ENCODE data around the gene CRCP. TPM values are rescaled to one million over a fixed set of nuclear protein-coding genes. Genes with fewer than 3 reads are reported as not detected.

The CRCP gene
- total RNA-seq, 1 experiment from 2014 or later, result 48.2 TPM

DNA sequence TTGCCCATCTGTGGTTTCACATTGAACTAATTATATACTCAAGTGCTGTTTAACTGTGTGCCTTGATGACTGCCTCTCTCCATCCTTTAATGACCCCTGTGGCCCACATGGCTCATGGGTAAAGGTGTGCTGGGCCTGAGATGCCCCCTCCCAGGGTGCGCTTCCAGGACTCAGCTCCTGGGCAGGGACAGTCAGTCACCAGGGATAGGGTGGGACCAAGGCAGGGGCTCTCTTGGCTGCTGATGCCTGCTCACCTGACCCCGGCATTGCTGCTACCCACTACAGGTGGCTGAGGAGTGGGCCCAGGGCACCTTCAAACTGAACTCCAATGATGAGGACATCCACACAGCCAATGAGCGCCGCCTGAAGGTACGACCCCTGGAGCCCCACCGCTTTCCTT is 32.6 kb upstream of the CRCP start:
- no TSS peak for BruUV-seq (replicated peaks)
- Mint-ChIP-seq H3K4me1 (ENCODE audit: low read depth, unreplicated experiment) (no peaks in the 10 kb centered on the region), H3K9me3 (ENCODE audit: unreplicated experiment) (no peaks in the 10 kb centered on the region), H3K36me3 (ENCODE audit: insufficient read depth, unreplicated experiment) (peaks cover 27% of the 10 kb centered on the region), H3K27ac (ENCODE audit: unreplicated experiment) (no peak overlapping the region), H3K4me3 (ENCODE audit: unreplicated experiment) (no peak overlapping the region), H3K27me3 (ENCODE audit: insufficient read depth, unreplicated experiment) (no peaks in the 10 kb centered on the region)
- Histone ChIP-seq H3K36me3 (ENCODE audit: control insufficient read depth, insufficient read depth, low read length) (peaks cover 1% of the 10 kb centered on the region; the same call in 1 of the 2 replicates), H3K9me3 (no peaks in the 10 kb centered on the region), H3K4me3 (ENCODE audit: low read depth, low read length) (no peak overlapping the region), H3K4me1 (peaks cover 2% of the 10 kb centered on the region), H3K27me3 (replicated peaks; ENCODE audit: control insufficient read depth, insufficient read depth, low read length) (no peaks in the 10 kb centered on the region)
- DNase-seq, result no peak
- POLR2A ChIA-PET, result no interaction called here
- TF ChIP-seq, protein P1, sequence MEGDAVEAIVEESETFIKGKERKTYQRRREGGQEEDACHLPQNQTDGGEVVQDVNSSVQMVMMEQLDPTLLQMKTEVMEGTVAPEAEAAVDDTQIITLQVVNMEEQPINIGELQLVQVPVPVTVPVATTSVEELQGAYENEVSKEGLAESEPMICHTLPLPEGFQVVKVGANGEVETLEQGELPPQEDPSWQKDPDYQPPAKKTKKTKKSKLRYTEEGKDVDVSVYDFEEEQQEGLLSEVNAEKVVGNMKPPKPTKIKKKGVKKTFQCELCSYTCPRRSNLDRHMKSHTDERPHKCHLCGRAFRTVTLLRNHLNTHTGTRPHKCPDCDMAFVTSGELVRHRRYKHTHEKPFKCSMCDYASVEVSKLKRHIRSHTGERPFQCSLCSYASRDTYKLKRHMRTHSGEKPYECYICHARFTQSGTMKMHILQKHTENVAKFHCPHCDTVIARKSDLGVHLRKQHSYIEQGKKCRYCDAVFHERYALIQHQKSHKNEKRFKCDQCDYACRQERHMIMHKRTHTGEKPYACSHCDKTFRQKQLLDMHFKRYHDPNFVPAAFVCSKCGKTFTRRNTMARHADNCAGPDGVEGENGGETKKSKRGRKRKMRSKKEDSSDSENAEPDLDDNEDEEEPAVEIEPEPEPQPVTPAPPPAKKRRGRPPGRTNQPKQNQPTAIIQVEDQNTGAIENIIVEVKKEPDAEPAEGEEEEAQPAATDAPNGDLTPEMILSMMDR (IDR thresholded peaks at IDR 0.05; ENCODE audit: insufficient read depth in 1 of 2, low read depth in 1 of 2, low read length in 1 of 2, severe bottlenecking in 1 of 2, unreplicated experiment in 1 of 2), result no peak
- intact Hi-C loops (cut with micrococcal nuclease; ENCODE audit: unreplicated experiment), result no loop called here
- CTCF ChIA-PET, result interaction anchor here (0.6 kb wide), 1 partner anchor 27 kb away, joined by 9 read pairs; no protein-coding TSS in a partner anchor

DNA sequence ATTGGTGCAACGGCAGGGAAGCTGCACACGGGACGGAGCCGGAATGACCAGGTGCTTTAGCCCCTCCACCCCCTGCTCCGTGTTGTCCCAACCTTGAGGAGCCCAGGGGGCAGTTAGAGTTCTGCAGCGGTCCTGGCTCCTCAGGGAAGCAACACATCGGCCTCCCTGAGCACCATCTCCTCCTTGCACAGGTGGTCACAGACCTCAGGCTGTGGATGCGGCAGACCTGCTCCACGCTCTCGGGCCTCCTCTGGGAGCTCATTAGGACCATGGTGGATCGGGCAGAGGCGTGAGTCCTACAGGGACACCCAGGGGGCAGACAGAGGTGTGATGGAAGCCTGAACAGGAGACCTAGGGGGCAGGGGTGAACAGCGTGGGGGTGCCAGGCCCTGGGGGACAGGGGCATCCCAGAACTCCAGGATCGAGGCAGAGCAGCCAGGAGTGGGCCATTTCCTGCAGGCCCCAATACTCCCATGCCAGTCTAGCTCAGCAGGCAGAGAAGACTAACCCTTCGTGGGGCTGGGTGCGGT is 31.7 kb upstream of the CRCP start:
- H3K27me3 ChIP-seq (replicated peaks; ENCODE audit: control insufficient read depth, insufficient read depth, low read length), result no peaks in the 10 kb centered on the region
- TF ChIP-seq, protein P1 (IDR thresholded peaks at IDR 0.05; ENCODE audit: insufficient read depth in 1 of 2, low read depth in 1 of 2, low read length in 1 of 2, severe bottlenecking in 1 of 2, unreplicated experiment in 1 of 2), result no peak
- Mint-ChIP-seq H3K4me1 (ENCODE audit: low read depth, unreplicated experiment) (no peaks in the 10 kb centered on the region), H3K4me3 (ENCODE audit: unreplicated experiment) (no peak overlapping the region), H3K9me3 (ENCODE audit: unreplicated experiment) (no peaks in the 10 kb centered on the region), H3K36me3 (ENCODE audit: insufficient read depth, unreplicated experiment) (peaks cover 27% of the 10 kb centered on the region), H3K27me3 (ENCODE audit: insufficient read depth, unreplicated experiment) (no peaks in the 10 kb centered on the region), H3K27ac (ENCODE audit: unreplicated experiment) (no peak overlapping the region)
- no TSS peak for BruUV-seq (replicated peaks)
- intact Hi-C loops (cut with micrococcal nuclease; ENCODE audit: unreplicated experiment), result no loop called here
- ChIA-PET CTCF (interaction anchor here (0.6 kb wide), 2 partner anchors 26 to 147 kb away, joined by 3 to 9 read pairs; no protein-coding TSS in a partner anchor), POLR2A (no interaction called here)
- H3K9me3 ChIP-seq, result no peaks in the 10 kb centered on the region
- H3K4me1 ChIP-seq, result no peaks in the 10 kb centered on the region
- no peaks in the 10 kb centered on the region; the same call in 1 of the 2 replicates for H3K36me3 ChIP-seq (ENCODE audit: control insufficient read depth, insufficient read depth, low read length)
- no peak for DNase-seq
- no peak overlapping the region for H3K4me3 ChIP-seq (ENCODE audit: low read depth, low read length)

DNA sequence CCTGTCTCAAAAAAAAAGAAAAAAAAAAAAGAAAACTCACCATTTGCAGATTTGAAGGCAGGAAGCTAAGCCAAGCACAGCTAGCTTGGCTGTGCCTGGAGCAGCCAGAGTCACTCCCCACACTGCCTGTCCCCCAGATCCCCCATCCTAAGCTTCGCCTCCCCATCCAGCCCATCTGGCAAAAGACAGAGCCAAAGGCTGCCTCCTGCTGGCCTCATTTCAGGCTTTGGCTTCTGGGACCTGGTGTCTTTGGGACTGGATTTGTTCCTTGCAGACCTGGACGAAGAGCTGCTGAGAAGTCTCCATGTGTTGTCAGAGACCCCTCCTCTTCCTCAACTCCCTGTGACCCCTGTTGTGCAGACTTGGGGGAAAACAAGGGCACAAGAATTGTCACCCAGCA is 31.0 kb upstream of the CRCP start:
- ChIA-PET POLR2A (interaction anchor here (1.4 kb wide), 1 partner anchor 8 kb away, joined by 10 read pairs; the partner anchor contains the start of gene ASL), CTCF (interaction anchor here (0.6 kb wide), 2 partner anchors 147 to 696 kb away, joined by 3 read pairs; no protein-coding TSS in a partner anchor)
- TF ChIP-seq, protein P1 (IDR thresholded peaks at IDR 0.05; ENCODE audit: insufficient read depth in 1 of 2, low read depth in 1 of 2, low read length in 1 of 2, severe bottlenecking in 1 of 2, unreplicated experiment in 1 of 2), result no peak
- H3K9me3 Mint-ChIP-seq (ENCODE audit: unreplicated experiment), result no peaks in the 10 kb centered on the region
- intact Hi-C loops (cut with micrococcal nuclease; ENCODE audit: unreplicated experiment), result no loop called here
- Histone ChIP-seq H3K4me1 (no peaks in the 10 kb centered on the region), H3K27me3 (replicated peaks; ENCODE audit: control insufficient read depth, insufficient read depth, low read length) (no peaks in the 10 kb centered on the region), H3K9me3 (no peaks in the 10 kb centered on the region), H3K36me3 (ENCODE audit: control insufficient read depth, insufficient read depth, low read length) (no peaks in the 10 kb centered on the region; the same call in 1 of the 2 replicates), H3K4me3 (ENCODE audit: low read depth, low read length) (no peak overlapping the region)
- H3K4me3 Mint-ChIP-seq (ENCODE audit: unreplicated experiment), result no peak overlapping the region
- no TSS peak for BruUV-seq (replicated peaks)
- H3K27ac Mint-ChIP-seq (ENCODE audit: unreplicated experiment), result no peak overlapping the region
- no peaks in the 10 kb centered on the region for H3K4me1 Mint-ChIP-seq (ENCODE audit: low read depth, unreplicated experiment)
- no peak for DNase-seq
- H3K27me3 Mint-ChIP-seq (ENCODE audit: insufficient read depth, unreplicated experiment), result no peaks in the 10 kb centered on the region
- peaks cover 27% of the 10 kb centered on the region for H3K36me3 Mint-ChIP-seq (ENCODE audit: insufficient read depth, unreplicated experiment)
